ENCODE results near the gene SPTBN2.

The SPTBN2 gene

GRCh38 chr11:66723693-66724092 is 5.3 kb downstream of the SPTBN2 start:
- DNase-seq, result no peak

GRCh38 chr11:66722745-66723651 is 6.0 kb downstream of the SPTBN2 start:
- no peak for DNase-seq

DNA sequence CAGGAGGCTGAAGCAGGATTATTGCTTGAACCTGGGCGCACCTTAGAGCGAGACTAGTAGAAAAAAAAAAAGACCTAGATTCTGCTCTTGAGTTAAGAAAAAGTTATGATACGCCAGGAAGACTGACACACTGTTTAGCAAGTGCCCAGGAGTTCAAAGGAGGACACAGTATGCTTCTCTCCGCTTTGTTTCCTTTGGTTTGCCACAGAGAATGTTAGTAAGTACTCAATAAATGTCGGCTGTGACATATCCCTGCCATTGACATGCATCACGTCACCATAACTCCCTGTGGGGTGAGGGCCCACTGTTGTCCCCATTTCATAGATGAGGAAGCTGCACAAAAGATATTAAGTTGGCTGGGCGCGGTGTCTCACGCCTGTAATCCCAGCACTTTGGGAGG is 7.1 kb downstream of the SPTBN2 start:
- no peak for DNase-seq

GRCh38 chr11:66720899-66721470 is 8.0 kb downstream of the SPTBN2 start:
- no peak for DNase-seq

DNA sequence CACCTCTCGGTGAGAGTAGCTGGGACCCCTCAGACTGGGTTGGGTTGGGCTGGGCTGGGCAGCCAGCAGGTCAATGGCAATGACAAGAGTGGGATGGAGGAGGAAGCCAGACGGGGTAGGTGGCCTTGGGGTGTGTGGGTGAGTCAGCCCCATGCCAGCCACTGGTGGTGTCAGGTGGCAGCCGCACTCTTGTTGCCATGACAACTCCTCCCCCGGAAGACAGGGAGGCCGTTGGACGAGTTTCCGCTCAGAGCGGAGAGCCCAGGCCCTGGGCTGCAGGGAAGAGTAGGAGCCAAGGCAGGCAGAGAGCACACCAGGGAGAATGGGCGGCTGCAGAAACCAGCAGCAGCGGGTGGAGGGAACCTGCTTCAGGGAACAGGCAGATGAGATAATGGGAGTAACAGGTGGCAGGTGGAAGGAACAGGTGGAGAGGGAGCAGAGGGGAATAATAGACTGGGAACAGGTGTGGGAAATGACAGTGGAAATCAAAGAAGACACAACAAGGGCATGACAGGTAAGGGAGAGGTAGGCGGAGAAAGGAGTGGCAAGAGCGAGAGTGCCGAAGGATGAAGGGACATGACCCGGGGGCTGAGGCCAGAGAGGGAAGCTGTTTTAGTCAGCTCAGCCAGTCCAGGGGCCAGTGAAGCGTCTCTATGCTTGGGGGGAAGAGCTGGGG is 8.7 kb downstream of the SPTBN2 start:
- peak in 1 of 5 donors; percentile 83 for DNase-seq

GRCh38 chr11:66719111-66719872 is 9.7 kb downstream of the SPTBN2 start:
- no peak for DNase-seq

- no peak for DNase-seq
Observed at GRCh38 chr11:66718320-66718971, 10.6 kb downstream of the SPTBN2 start.

DNA sequence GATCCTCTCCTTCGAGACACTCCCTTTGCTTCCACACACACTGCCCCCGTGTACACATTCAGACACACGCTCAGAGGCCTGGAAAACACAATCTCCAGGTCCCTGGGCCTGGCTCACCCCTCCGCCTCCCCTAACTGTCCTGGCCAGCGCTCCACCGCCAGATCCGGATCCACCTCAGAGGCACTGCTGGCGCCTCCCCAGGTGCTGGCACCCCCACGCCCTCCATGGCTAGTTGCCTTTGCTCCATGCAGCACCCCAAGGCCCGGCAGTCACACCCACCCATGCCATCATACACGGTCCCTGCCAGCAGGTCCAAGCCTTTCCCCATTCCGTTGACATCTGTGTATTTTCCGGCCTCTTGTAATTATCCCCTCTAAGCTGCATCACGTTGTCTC is 11.1 kb downstream of the SPTBN2 start:
- DNase-seq, result no peak

GRCh38 chr11:66716996-66717395 is 12.0 kb downstream of the SPTBN2 start:
- no peak for DNase-seq

DNA sequence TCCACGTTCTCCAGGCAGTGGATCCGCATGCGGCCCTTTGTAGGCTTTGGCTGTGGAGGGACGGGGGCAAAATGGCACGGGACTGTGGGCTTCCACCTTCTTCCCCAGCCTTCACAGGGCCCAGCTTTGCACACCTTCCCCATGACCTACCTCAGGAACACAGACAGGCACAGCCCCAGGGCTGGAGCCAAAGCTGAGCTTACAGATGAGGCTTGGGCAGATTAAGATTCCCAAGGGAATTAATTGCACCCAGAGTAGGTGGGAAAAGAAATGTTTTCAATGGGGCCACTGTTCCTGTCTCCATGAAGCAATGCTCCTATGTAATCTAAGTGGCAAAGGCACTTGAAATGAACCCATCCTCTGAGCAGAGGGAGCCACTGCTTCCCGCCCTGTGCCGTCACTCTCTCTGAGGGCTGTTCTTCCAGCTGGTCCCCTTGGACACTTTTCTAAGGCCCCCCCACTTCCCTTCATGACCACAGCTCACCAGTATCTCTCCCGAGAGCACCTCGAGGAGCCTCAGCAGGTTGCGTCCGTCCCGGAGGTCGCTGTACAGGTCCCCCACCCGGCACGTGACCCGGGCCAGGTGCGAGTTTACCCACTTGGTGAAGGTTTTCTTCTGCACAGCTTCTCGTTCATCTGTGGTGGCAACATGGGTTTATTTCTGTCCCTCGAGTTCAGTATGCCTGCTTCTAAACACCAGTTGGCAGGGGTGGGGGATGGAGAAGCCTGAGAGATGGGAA is 13.5 kb downstream of the SPTBN2 start:
- no peak for DNase-seq

DNA sequence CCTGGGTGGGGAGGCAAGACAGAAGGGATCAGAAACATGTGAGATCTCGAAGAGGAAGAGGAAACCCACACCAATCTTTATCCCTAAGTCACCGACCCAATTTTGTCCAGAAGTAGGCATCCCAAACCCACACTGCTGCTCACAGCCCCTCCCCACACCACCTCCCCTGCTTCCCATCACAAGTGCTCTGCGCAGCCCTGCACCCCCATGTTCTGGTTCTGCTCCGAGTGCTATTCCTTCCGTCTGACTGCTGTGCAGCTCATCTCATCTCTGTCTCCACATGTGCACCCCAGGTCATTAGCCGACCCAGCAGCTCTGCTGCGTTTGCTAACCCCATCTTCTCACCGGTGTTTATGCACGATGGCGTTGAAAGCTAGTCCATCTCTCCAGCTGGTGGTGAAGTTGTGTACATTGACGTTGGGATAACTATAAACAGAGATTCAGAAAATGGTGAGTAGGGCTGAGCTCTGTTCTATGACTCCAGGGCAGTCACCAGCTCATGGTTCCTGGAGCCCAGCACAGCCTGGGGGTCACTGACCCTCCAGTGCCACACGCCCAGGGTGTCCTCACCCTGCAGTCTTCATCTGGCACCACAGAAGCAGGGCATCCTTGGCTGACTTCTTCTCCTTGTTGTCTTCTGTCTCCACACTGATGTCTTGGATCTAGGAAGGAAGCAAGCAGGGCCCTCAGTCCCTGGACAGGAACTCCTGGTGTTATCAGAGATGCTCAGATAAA is 15.1 kb downstream of the SPTBN2 start:
- DNase-seq, result no peak

DNA sequence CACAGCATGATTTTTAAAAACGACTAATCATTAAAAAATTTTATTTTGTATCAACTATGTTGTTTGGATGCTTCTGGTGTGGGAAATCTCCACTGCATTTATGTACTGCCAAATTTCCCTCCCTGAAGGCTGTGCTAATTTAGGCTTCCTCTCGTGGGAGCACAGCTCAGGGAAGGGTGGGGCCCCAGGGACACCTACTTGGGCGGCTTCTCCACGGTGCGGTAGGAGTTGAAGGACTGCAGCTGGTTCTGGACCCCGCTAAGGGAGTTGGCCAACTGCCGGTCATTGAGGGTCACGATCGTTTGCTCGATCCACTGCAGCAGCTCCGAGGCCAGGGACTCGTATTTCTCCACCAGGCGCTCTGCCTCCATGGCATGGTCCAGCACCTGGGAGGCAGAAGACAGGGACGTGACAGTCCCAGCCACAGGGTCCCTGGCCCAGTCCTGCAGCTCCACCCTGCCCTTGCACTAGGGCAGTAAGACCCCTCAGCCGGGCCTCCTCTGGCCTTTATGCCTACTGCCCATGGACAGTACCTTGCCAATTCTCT is 18.6 kb downstream of the SPTBN2 start:
- no peak for DNase-seq

DNA sequence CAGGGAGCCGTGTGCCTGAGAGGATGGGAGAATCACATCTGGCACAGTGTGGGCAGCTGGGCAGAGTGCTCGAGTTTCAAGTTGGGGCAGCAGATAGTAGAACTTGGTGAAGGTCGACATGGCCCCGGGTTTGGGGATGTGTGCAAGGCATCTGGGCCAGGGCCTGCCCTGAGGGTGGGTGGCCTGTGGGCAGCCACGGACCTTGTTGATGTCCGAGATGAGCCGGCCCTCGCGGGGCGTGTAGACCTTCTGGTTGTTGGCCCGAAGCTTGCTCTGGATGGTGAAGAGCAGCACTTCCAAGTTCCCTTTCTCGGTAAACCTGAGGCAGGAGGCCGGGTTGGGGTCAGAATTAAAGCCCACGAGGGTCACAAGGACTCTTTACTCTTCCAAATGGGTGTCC is 20.3 kb downstream of the SPTBN2 start:
- no peak for DNase-seq

- no peak for DNase-seq
Observed at GRCh38 chr11:66708094-66708493, 20.9 kb downstream of the SPTBN2 start.

DNA sequence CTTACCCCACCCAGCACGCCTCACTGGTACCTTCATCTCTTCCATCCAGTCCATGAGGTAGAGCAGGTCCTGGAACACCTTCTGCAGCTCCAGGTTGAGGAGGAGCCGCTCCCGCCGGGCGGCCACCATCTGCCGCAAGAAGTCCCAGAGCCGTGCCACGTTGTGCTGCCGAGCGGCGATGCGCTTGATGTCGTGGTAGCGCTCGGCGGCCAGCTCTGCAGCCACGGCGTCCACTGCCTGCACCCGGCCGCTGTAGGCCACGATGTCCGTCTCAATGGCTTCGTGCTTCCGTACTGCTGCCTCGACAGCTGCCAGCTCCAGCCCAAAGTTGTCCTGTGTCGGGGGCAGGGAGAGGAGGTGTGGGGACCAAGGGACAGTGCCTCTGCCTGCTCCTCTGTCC is 21.5 kb downstream of the SPTBN2 start:
- DNase-seq, result no peak

DNA sequence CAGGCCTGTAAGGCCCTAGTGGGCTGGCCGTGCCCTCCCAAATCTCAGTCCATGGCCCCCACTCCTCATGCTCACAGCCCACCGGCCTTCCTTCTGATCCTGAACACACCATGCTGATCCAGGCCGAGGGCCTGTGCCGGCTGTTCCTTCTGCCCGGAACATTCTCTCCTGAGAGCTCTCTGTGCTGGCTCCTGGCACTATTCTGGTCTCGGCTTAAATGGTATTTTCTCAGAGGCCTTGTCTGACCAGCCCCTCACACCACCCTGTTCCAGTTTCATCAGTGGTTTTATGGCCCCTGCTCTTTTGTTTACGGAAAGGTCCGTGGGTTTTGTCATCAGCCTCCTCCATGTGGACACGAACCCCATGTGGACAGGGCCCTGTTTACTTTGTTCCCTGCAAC is 22.0 kb downstream of the SPTBN2 start:
- no peak for DNase-seq

DNA sequence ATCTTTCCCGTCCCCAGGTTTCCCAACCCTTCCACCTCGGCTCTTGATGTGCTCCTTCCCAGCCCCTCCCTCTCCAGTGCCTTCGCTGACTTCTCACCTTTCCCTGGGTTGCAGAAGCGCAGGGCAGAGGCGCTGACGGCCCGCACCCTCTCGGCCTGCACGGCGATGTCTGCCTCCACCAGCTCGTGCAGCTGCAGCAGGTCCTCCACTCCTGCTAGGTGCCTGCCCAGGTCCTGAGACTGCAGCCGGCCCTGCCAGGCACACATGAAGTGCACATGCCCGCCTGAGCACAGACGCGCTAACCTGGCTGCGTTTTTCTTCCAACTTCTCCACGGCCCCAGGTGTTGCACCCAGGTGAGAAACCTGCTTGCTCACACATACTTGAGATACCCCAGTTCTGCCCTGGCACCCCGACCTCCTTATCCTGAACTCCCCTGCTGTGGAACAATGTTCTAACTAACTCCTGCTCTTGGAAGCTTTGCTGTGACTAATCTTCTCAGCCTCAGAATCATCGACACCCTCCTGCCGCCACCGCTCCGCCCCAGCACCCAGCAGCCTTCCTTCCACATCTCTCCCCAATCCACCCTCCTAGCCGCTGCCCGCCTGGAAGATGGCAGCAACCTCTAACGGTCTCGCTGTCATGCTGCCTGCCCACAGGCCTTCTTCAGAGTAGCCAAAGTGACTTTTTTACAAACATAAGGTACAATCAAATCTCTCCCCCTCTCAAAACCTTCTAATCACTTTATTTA is 23.3 kb downstream of the SPTBN2 start:
- no peak for DNase-seq

DNA sequence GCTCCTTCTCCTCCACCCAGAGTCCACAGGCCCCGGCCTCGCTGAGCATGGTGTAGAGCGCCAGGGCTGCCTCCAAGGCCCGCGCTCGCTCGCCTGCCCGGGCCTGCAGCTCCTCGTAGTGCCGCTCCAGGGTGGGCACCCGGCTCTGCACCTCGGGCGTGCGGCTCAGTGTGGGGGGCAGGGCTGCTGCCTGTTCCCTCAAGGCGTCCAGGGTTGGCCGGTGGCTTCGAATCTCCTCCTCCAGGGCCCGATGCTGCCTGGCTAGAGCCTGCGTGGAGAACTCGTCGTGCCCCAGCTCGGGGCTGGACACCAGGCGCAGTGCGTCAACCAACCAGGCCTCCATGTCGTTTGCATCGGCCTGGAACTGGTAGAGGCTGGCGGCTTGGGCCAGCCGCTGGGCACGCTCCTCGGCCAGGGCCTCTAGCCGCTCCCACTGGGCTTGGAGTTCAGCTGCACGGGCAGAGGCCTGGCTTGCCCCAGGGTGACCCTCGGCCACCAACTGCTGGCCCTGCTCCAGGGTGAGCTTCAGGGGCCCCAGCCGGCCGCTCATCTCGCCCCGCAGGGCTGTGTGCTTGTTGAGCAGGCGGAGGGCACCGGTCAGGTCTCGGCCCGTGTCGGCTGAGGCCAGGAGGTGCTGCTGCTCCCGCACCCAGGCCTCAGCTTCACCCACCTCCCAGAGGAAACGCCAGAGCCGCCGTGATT is 24.2 kb downstream of the SPTBN2 start:
- no peak for DNase-seq

All from T-helper 1 cell (primary cell).